Measurements from ENCODE around the gene RGS16.

RGS16 gene, protein sequence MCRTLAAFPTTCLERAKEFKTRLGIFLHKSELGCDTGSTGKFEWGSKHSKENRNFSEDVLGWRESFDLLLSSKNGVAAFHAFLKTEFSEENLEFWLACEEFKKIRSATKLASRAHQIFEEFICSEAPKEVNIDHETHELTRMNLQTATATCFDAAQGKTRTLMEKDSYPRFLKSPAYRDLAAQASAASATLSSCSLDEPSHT
- 6.5 to 134 (median 17.4) reads per million in 17 experiments for total RNA-seq

DNA sequence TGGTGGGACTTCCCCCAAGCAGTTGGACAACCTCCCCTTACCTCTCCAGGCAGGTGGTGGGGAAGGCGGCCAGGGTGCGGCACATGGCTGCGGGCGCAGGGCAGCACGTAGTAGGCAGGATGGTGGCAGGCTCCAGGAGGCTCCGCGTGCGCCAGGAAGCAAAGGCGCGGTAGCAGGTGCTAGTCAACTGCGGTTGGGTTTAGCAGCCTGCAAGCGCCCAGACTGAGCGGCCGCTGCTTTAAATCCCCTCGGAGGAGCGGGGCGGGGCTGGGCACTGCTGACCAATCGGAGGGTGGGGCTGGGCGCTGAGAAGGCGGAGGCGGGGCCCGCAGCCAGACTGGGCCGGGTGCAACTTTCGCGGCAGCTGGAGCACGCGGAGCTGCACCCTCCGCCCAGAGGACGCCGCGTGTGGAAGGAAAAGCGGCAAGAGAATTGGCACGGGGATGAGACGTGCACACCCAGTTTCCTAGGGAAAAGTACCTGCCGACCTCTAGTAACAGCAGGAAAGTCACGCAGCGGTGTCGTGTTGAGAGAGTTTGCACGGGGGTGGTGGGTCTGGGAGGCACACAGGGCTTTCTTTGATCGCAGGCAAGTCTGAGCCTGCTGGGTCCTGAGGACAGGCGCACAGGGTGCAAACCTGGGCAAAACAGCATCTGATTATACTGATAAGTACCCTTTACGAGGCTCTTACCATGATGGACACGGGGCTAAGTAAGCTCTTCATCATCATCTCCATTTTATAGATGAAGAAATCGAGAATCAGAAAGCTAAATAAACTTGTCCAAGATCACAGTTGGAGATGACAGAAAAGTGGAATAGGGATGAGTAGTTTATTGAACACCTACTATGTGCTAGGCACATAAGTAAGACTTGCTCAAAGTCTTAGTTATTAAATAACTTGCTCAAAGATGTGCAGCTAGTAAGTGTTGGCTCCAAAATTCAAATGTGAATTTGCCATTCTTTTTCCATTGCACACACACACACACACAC, at the start of gene RGS16:
TSS of gene RGS16 (minus strand) at position 215 of the 990 bp plus-strand sequence. CDS start at position 85, 130 bp downstream.
- DNase-seq: peak; percentile 89 to 97 (median 92)

DNA sequence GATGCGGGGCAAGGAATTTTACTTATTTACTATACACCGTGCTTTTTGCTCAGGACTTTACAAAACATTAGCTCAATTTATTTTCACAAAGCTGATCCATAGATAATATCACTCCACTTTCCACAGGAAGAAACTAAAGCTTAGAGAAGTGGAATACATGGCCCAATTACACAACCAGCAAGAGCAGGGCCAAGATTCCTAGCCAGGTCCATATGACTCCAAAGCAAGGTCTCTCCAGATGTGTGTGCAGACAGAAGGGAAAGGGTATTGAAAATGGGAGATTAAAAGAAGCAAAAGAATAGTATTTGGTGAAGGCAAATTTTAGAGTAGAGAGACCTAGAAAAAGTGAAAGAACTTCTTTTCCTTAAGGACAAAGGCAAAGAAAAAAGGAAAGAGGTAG, 49.8 kb upstream of the RGS16 start:
- DNase-seq: no peak

DNA sequence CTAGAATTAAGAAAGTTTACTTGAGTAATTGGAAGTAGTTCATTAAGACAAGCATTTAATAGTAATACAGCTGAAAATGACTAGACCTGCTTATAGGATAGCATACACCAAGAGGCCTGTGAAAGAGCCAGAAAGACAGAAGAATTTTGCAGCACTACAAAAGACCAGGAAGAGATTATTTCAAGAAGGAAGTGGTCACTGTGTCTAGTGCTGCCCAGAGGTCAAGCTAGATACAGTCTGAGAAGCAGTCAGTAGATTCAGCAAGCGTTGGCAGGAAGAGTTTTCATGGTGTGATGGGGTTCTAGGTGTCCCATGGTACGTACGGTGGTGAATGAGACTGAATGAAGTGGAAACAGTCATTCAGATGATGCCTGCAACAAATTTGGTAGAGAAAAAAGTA, 48.7 kb upstream of the RGS16 start:
- peak in 3 of 4 experiments; percentile 16 to 44 (median 20) for DNase-seq

DNA sequence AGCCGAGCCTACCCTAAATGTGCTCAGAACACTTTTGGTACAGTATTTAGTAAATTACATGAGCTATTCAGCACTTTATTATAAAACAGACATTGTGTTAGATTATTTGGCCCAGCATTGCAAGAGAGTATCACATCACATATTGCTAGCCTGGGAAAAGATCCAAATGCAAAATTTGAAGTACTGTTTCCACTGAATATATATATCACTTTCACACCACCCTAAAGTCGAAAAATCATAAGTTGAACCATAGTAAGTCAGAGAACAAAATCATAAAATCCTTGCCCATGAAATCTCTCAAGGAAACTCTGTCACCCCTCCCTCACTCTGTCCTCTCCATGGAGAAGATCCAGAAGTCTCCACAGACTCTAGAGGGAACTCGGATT, 47.1 kb upstream of the RGS16 start:
- DNase-seq: no peak

DNA sequence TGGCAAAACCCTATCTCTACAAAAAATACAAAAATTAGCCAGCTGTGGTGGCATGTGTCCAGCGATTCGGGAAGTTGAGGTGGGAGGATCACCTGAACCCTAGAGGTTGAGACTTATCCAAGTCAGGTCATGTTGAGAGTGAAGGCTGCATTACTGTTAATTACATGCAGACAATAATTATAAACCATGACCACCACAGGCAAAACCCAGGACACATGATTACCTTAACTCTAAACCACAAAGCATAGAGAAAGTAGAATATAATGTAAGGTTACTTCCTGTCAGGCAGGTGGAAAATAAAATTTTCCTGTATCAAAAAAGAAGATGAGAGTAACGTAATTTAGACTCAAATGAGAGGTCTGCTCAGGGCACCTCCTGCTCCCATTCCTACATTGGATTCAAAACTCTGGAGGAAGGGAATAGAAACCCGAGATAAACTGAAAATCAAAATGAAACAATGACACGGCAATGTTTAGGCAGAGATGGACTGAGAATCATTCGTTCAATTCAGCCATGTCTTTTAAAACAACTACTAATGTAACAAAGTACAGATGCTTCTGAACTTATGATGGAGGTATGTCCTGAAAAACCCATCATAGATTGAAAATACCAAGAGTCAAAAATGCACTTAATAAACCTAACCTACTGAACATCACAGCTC, 46.6 kb upstream of the RGS16 start:
- no peak for DNase-seq

DNA sequence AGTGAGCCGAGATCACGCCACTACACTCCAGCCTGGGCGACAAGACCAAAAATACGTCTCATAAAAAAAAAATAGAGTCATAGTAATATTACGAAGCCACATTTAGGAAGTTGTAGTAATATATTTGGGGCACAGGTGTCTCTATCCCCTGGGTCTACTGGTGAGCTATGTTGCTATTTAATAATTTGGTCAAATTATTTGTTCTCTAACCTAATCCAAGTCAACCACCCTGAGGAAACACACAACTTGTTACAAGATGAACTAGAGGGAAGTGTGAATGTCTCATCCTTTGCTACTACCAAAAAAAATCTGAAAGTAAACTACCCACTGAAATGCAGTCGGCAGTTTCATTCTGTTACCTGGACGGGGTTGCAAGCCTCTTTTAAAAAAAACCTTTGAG, 44.9 kb upstream of the RGS16 start:
- no peak for DNase-seq

DNA sequence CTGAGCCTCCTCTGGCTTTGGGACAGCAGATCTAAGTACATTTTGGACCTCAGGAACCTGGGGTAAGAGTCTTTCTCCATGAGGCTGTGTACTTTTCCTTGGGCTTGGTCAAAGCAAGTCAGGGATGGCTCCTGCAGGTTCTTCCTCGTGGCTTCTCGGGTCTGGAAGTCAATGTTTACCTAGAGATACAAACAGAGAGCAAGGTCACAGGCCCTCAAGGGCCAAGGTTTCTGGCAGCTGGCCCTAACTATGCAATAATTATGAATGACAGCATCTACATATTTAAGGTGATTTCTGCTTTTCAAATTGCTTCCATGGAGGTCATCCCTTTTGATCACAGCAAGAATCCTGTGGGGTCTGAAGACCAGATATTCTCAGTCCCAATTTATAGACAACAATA, 42.5 kb upstream of the RGS16 start:
- DNase-seq: no peak

DNA sequence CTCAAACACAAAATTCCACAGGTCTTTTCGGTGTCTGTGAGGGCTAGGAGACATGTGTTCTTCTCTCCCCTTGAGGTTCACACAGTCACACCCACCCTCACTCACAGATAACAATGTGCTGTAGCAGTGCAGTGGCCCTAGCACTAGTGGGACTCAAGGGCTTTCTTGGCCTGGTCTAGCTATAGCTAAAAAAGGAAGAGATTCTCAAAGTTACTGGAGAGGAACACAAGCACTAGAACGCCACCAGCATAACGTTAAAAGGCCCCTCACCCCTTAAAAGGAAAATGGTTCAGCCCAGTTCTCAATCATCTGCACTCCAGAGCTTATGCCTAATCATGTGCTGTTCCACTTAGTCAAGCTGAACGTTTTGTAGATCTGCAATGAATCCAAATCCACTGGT, 40.7 kb upstream of the RGS16 start:
- DNase-seq: no peak

DNA sequence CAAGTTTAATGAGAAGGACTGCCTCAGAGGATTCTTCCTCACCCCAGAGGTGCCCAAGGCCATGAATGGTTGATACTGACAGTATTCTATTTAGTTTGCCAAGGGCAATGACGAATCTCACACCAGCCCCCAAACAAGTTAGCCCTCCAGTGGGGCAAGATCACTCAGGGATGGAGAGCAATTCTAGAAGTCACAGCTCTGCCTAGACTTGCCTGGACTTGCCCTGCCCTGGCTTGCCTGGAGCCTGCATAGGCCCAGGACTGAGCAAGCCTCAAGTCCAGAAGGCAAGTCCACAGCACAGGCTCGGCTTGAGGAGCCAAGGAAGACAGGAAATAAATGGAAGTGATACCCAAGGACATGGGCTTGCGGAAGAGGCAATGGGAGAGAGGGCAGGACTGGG, 39.5 kb upstream of the RGS16 start:
- no peak for DNase-seq

DNA sequence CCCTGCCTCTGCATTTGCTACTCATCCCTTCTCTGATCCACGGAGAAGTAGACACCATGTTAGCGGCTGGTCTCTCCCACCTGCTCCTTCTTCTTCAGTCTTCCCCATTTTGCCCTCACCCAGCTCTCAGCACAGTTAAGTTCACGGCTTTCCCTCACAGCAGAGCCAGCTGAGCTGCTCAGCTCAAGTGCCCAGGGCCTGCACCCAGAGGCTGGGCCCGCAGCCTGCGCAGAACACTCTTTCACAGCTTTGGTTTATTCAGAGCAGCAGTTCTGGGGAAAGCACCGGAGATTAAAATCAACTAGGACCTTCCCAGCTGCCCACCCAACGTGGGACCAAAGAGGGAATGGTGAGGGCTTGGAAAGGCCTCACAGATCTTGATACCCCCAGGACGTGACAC, 38.3 kb upstream of the RGS16 start:
- DNase-seq: no peak

DNA sequence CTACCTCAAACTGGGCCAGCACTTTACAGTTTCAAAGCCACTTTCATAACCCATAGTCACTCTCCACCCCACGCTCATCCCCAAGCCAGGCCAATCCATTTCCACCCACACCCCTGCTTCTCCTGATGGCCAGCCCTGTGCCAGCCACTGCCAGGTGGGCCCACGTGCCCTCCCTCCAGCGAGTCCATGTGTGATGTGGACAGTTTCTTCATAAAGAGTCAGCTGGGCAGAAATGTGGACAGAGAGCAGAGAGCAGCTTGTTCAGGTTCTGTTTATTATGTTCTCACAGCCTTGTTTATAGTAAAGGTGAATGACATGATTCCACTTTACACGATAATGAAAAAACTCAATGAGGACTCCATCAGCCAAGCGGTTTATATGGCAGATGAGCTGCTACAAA, 37.4 kb upstream of the RGS16 start:
- no peak for DNase-seq

DNA sequence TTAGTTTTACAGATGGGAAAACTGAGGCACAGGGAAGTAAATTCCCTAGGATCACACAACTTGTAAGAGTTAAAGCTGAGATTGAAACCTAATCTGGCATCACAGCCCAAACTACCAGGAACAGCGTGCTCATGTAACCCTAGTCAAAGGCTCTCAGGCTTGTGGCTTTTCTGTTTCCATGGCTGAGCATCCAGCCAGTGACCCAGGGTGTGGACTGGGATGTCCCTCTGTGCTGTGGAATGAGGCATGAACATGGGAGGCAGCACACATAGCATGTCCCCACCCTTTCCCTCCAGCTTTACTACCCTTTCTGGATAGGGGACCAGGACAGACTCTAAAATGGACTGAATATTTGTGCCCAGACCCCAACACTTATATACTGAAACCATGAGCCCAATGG, 35.1 kb upstream of the RGS16 start:
- no peak for DNase-seq

DNA sequence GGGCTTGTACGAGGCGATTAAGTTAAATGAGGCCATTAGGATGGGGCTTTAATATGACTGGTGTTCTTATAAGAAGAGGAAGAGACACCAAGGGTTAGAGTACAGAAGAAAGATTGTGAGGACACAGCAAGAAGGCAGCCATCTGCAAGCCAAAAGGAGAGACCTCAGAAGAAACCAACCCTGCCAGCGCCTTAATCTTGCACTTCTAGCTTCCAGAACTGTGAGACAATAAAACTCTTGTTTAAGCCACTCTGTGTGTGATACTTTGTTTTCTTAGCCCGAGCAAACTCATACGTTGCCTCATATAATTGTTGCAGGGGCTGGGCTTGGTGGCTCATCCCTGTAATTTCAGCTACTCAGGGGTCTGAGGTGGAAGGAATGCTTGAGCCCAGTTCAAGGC, 33.6 kb upstream of the RGS16 start:
- no peak for DNase-seq

DNA sequence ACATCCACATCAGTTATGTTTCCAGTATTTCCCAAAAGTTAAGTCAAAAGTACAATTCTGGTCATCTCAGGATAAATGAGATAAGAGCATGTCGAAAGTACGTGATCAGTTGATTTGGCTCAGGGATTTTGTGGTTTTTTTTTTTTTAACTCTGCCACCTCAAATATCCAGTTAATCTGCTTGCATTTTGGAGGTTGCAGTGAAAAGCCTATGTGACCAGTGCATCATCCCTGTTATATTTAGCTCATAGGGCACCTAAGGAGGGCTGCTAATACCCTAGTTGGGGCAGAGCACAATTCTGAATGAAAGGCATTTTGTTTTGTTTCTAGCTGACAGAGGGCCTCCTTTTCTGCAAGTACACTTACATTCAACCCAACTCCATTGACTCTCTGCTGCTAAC, 31.7 kb upstream of the RGS16 start:
- no peak for DNase-seq

DNA sequence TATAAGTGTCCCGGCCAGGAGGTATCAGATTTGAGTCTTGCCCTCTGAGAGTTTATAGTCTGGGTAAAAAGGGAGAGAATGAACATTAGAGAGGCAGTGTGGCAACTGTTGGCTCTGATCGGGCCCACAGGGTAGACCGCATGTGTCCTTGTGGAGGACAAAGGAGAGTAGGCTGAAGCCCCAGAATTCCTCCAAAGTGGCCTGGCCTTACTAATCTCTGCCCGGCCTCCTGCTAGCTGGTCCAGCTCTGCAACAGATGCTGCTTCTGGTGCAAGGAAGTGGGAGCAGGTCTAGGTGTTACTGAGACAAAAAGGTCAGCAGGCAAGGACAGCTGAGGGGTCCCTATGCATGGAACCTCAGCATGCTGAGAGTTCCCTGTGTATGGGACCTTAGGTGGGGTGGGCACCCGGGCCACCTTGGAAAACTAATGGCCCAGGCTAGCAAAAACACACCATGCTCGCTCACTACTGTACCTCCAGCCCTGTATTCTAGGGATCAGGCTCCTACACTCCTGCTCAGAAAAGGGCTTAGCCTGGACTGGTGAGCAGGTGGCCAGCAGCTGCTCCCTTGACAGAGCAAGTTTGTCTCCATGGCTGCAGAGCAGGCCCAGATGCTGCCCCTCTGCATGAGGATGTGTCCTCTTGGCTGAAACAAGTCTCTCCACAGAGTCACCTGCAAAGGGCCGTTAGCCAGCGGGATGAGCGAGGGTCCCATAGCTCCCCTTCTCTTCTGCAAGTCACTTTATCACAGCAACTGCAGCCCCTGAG, 30.3 kb upstream of the RGS16 start:
- no peak for DNase-seq

DNA sequence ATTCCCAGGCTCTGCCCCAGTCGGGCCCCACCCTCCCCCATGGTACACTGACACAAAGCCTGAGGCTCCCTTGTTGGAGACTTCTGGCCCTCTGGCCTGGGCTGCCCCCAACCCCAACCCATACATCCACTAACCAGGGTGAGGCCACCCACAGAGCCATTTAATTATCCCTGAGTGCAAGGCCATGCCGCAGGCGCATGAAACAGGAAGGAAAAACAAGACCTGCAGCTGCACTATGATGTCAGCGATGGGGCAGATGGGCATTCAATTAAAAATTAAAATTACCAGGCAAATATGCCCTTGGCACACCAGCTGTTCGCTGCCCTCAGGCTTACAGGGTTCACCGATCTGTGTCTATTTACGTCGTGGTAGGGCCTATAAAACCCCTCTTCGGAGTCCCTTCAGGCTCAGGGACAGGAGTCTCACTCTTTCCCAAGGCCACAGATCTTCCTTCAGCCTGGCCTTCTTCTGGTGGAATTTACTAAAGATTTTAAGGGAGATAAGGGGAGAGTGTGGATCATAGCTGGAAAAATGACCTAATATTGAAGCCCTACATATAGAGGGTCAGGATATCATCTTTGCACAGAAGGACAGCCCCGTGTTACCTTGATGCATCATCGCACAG, 29.6 kb upstream of the RGS16 start:
- DNase-seq: no peak

DNA sequence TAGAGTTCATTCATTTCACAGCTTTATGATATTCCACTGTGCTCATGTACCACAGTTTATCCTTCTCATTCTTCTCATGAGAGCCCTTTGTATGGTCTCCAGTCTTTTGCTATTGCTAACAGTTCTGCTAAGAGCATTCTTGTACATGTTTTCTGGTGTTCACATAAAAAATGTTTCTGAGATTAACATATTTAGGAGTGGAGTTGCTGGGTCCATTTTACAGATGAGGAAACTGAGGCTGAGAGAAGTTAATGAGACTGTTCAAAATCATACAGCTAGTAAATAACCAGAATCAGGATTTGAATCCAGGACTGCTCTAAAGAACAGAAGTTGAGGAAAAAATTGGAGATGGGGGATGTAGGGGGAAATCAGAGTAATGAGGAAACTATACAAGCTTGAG, 28.8 kb upstream of the RGS16 start:
- DNase-seq: no peak

DNA sequence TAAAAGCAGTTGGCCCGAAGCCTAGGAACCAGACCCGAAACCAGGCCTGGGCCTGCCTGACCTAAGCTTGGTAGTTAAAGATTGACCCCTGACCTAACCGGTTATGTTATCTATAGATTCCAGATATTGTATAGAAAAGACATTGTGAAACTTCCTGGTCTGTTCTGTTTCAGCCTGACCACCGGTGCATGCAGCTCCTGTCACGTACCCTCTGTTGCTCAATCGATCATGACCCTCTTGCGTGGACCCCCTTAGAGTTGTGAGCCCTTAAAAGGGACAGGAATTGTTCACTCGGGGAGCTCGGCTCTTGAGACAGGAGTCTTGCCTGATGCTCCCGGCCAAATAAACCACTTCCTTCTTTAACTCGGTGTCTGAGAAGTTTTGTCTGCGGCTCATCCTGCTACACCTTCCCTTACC, 28.3 kb upstream of the RGS16 start:
- DNase-seq: peak in 2 of 4 experiments; percentile 19 to 33

DNA sequence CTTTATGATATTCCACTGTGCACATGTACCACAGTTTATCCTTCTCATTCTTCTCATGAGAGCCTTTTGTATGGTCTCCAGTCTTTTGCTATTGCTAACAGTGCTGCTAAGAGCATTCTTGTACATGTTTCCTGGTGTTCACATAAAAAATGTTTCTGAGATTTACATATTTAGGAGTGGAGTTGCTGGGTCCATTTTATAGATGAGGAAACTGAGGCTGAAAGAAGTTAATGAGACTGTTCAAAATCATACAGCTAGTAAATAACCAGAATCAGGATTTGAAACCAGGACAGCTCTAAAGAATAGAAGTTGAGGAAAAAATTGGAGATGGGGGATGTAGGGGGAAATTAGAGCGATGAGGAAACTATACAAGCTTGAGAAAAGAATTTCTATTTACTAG, 27.8 kb upstream of the RGS16 start:
- DNase-seq: no peak

DNA sequence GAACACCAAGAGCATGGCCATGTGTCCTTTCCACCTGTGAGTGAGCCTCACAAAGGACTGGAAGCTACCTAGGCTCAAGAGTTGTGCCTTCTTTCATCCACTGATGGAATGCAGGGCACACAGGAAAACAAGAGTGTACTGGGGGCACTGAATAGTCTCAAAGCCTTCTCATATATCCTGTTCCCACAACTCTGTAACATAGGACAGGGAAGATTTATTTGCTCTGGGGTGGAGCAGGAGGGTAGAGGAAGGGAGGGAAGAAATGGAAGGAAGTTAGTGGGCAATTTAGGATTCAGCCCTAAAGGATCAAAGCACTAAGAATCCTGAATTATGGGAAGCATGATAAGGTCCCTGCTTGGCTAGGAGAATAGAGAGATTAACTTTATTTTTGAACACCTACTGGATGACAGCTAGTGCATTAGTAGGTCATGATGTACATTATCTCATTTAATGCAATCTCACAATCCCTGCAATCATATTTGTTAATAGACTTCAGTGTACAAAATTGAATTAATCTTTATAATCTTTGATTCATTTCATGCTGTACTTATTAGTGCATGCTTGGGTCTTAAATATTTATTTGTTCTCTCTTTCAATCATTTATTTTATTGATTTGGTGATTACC, 27.0 kb upstream of the RGS16 start:
- DNase-seq: no peak

DNA sequence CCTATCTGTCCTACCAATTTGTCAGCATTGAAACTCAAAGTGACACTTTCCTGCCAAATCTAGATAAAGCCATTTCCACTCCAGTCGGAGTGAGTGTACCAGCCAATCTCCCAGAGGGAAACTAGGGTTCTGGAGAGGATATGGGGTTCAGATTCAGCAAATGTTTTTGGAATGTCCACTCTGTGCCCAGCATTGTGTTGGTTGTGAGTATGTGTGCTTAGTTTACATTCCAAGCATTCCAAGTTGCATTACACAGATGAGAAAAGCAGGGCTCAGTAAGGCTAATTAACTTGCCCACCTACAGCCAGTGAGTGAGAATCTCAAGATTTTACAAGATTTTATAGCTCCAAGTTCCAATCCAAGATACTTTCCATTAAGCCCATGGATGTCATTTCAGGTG, 26.4 kb upstream of the RGS16 start:
- no peak for DNase-seq
